GM19025 (cell line): ENCODE results near the gene FAM124B.
"Not testable (repeated sequence)": the region's sequence is repeated elsewhere in the genome, so short reads cannot be mapped to it uniquely, and the experiment has no call there.

Source experiments
- ATAC-seq: cut with Tn5 transposase; IDR thresholded peaks from one replicate; pipeline ENCODE4 v1.9.1; 2021; ENCODE audit warnings: mild to moderate bottlenecking, low read depth, moderate library complexity; ENCODE audit not compliant: unreplicated experiment

FAM124B gene

GRCh38 chr2:224416656-224417360 lies 14.9 kb upstream of the FAM124B start:
- no peak for ATAC-seq

GRCh38 chr2:224413381-224413780 lies 11.5 kb upstream of the FAM124B start:
- no peak for ATAC-seq

- no peak for ATAC-seq
Measured at GRCh38 chr2:224412141-224413015, 10.5 kb upstream of the FAM124B start.

- ATAC-seq = no peak
Measured at GRCh38 chr2:224410946-224411561, 9.1 kb upstream of the FAM124B start.

GRCh38 chr2:224408676-224409075 lies 6.8 kb upstream of the FAM124B start:
- no peak for ATAC-seq

GRCh38 chr2:224407241-224407701 lies 5.4 kb upstream of the FAM124B start:
- no peak for ATAC-seq

- ATAC-seq = no peak
Measured at GRCh38 chr2:224405841-224406370, 4.0 kb upstream of the FAM124B start.

- no peak for ATAC-seq
Measured at GRCh38 chr2:224405412-224405811, 3.5 kb upstream of the FAM124B start.

GRCh38 chr2:224404796-224405195 lies 2.9 kb upstream of the FAM124B start:
- no peak for ATAC-seq

GRCh38 chr2:224403657-224404056 lies 1.8 kb upstream of the FAM124B start:
- ATAC-seq = no peak

- no peak for ATAC-seq
Measured at GRCh38 chr2:224400886-224401632, 848 bp downstream of the FAM124B start.

- ATAC-seq = no peak
Measured at GRCh38 chr2:224400174-224400810, 1.6 kb downstream of the FAM124B start.

GRCh38 chr2:224398289-224398688 lies 3.6 kb downstream of the FAM124B start:
- no peak for ATAC-seq

GRCh38 chr2:224397100-224397499 lies 4.8 kb downstream of the FAM124B start:
- not testable (repeated sequence) for ATAC-seq

GRCh38 chr2:224395620-224396390 lies 6.1 kb downstream of the FAM124B start:
- ATAC-seq = no peak

- no peak for ATAC-seq
Measured at GRCh38 chr2:224393157-224393872, 8.6 kb downstream of the FAM124B start.

GRCh38 chr2:224392545-224392944 lies 9.4 kb downstream of the FAM124B start:
- no peak for ATAC-seq

GRCh38 chr2:224389317-224389716 lies 12.6 kb downstream of the FAM124B start:
- ATAC-seq = no peak
